Breast epithelium (tissue), 3 donors: ENCODE data around the gene DPYSL4.

Experiments used
- CTCF ChIP-seq, 3 donors: fragments of 450-650 bp; IDR thresholded peaks; one replicate each; pipeline ENCODE4 v1.5.1; 2016 to 2017; ENCODE audit warnings: antibody characterized with exemption in 3 of 3, mild to moderate bottlenecking in 3 of 3, moderate library complexity in 3 of 3
- POLR2A ChIP-seq: fragments of 450-650 bp; IDR thresholded peaks from one replicate; pipeline ENCODE4 v1.6.1; 2016; ENCODE audit warnings: antibody characterized with exemption, mild to moderate bottlenecking, moderate library complexity
- POLR2AphosphoS5 ChIP-seq, 3 donors: sonication (generic); formaldehyde crosslinking; IDR thresholded peaks; one replicate each; pipeline ENCODE4 v1.6.1; 2017; ENCODE audit warnings: antibody characterized with exemption in 3 of 3

- TF ChIP-seq CTCF (IDR thresholded peaks at IDR 0.05) (no peak), POLR2AphosphoS5 (IDR thresholded peaks at IDR 0.05) (no peak), POLR2A (no peak)
Measured at GRCh38 chr10:132189810-132190422, 3.2 kb downstream of the DPYSL4 start.
